ENCODE results near the gene MAPK1.

GRCh38 chr22:21790359-21790758, 77.1 kb downstream of the MAPK1 start:
- no peak for TF ChIP-seq EP300 (IDR thresholded peaks at IDR 0.05; ENCODE audit: low read length)
- no peak for TF ChIP-seq CTCF (IDR thresholded peaks at IDR 0.05 in 2 of 3, conservative IDR thresholded peaks at IDR 0.05 in 1 of 3; ENCODE audit: insufficient read depth in 2 of 3, low read depth in 1 of 3, low read length in 3 of 3)
- no peak for TF ChIP-seq PTTG1 (tag; IDR thresholded peaks at IDR 0.05; ENCODE audit: low read depth)
